ENCODE data around the gene GLT8D1. TPM values are rescaled to one million over a fixed set of nuclear protein-coding genes. Genes with fewer than 3 reads are reported as not detected.

The GLT8D1 gene, protein sequence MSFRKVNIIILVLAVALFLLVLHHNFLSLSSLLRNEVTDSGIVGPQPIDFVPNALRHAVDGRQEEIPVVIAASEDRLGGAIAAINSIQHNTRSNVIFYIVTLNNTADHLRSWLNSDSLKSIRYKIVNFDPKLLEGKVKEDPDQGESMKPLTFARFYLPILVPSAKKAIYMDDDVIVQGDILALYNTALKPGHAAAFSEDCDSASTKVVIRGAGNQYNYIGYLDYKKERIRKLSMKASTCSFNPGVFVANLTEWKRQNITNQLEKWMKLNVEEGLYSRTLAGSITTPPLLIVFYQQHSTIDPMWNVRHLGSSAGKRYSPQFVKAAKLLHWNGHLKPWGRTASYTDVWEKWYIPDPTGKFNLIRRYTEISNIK
- total RNA-seq: 10 to 100 TPM; 27.4 to 41.9 (median 35.9) TPM

DNA sequence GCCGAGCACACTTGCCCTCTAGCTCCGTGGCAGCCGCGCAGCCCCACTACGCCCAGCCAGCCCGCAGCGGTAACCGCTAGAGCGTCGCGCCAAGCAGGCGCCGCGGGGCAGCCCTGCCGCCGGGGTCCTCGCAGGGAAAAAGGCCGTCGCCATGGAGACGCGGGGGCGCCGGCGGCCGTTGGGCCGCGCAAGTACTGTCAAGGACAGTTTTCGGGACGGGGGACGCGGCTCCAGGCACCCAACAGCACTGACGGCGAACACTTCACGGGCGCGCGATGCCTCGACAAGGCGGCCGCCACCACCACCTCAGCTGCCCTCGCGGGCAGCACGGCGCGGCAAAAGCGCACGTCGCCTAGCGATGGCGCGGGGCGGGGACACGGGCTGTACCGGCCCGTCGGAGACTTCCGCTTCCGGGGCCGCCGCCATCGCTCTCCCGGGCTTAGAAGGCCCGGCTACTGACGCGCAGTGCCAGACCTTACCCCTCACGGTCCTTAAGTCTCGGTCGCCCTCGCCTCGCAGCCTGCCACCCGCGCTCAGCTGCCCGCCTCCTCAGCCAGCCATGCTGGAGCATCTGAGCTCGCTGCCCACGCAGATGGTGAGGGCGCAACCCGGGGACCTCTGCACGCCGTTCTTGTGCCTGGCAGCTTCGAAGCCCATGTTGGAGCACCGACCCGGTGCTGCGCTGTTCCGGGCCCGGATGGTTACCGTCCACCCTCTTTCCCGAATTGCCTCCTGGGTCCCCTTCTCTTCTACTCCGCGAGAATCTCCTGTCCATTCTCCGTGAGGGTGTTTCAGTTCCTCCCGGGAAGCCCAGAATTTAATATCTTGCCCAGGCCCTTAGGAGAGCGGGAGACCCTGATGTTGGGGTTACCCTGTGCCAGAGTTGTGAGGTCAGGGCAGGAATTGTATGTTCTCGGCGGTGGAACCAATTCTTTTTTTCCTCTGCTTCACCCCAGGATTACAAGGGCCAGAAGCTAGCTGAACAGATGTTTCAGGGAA is at the start of gene GLT8D1, which contains the start of gene SPCS1:
Gene GLT8D1 (minus strand): TSS at position 104 of the 999 bp plus-strand sequence. CDS start 5,331 bp downstream, outside the sequence.
Gene SPCS1 (plus strand): TSS at position 419 of the 999 bp plus-strand sequence. CDS start 141 bp downstream, at position 560.
- WGBS, 2 donors: 0% methylated on average over 37 to 45 of the region's 94 CpGs
- peak in 1 of 2 donors; percentile 51 for TF ChIP-seq POLR2A (IDR thresholded peaks at IDR 0.05)
- TF ChIP-seq, protein P1, sequence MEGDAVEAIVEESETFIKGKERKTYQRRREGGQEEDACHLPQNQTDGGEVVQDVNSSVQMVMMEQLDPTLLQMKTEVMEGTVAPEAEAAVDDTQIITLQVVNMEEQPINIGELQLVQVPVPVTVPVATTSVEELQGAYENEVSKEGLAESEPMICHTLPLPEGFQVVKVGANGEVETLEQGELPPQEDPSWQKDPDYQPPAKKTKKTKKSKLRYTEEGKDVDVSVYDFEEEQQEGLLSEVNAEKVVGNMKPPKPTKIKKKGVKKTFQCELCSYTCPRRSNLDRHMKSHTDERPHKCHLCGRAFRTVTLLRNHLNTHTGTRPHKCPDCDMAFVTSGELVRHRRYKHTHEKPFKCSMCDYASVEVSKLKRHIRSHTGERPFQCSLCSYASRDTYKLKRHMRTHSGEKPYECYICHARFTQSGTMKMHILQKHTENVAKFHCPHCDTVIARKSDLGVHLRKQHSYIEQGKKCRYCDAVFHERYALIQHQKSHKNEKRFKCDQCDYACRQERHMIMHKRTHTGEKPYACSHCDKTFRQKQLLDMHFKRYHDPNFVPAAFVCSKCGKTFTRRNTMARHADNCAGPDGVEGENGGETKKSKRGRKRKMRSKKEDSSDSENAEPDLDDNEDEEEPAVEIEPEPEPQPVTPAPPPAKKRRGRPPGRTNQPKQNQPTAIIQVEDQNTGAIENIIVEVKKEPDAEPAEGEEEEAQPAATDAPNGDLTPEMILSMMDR (IDR thresholded peaks at IDR 0.05): no peak
- DNase-seq (ENCODE audit: low spot score in 2 of 2): peak; percentile 70 to 96
- peak within 1 kb of the TSS; percentile 63 for H3K4me3 ChIP-seq (ENCODE audit: low read depth, poor library complexity, severe bottlenecking)
- intact Hi-C loops (cut with DNase I; ENCODE audit: low total_unique reads): no loop called here

DNA sequence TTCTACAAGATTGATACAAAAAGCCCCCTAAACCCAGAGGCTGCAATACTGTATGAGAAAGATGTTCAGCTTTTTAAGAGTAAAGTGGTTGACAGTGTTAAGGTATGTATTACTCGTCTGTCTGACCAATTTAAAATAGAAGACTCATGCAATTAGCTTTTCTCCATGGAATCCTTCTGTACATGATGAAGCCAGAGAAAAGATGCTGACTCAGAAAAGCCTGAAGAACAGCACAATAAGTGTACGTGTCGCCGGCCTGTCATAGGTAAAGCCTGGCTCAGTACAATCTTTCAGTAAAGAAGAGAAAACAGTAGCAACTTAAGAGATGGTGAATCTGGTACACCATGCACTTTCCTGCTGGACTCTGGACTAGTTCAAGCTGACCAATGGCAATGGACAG is 48.8 kb upstream of the GLT8D1 start:
- intact Hi-C loops (cut with DNase I; ENCODE audit: low total_unique reads): no loop called here
- TF ChIP-seq, protein P1 (IDR thresholded peaks at IDR 0.05): no peak
- H3K4me3 ChIP-seq (ENCODE audit: low read depth, poor library complexity, severe bottlenecking): no peak overlapping the region
- WGBS, 2 donors: 94% methylated on average over 4 of the region's 4 CpGs
- DNase-seq (ENCODE audit: low spot score in 2 of 2): no peak

DNA sequence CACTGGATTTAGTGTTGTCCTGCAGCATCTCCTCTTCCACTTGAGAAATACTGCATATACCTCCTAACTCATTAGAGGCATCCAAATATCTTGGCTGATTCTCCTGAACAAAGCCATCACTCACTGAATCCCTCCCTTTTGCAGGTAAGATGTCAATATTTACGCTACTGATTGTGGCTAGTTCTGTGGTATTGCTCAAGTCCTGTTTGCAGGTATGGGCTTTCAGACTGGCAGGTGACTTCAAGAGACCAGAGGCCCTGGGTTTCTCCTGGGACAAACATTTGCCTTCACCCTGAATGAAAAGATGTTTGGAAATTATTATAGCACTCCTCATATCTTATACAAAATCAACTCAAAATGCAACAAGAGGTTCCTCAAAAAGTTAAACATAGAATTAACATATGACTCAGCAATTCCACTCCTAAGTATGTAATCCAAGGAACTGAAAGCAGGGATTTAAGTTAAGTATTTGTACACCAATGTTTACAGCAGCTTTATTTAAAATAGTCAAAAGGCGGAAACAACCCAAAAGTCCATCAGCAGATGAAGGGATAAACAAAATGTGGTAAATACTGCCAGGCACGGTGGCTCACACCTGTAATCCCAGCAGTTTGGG is 46.6 kb upstream of the GLT8D1 start:
- WGBS, 2 donors: 83 to 86% methylated on average over 3 of the region's 3 CpGs
- intact Hi-C loops (cut with DNase I; ENCODE audit: low total_unique reads): no loop called here
- DNase-seq (ENCODE audit: low spot score in 2 of 2): no peak
- no peak for TF ChIP-seq POLR2A (IDR thresholded peaks at IDR 0.05)
- TF ChIP-seq, protein P1 (IDR thresholded peaks at IDR 0.05): no peak
- H3K4me3 ChIP-seq (ENCODE audit: low read depth, poor library complexity, severe bottlenecking): no peak overlapping the region

DNA sequence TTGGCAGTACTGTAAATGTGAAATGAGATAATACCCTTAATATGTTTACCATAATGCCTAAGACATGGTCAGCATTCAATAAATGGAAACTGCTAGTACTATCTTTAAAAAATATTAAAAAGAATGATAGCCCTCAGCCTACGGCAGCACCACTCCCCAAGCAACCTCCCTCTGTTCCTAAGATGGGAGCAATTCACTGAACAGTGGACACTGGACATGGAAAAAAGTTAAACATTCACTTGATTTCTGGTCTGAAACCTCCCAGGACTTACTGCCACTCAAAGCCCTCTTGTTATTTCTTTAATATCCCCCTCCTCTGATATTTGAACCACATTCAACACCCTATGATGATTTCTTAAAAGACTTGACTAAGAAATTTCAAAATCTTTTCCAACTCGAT is 38.1 kb upstream of the GLT8D1 start:
- no peak overlapping the region for H3K4me3 ChIP-seq (ENCODE audit: low read depth, poor library complexity, severe bottlenecking)
- WGBS, 2 donors: 84 to 89% methylated on average over 2 of the region's 2 CpGs
- DNase-seq (ENCODE audit: low spot score in 2 of 2): no peak
- no peak for TF ChIP-seq POLR2A (IDR thresholded peaks at IDR 0.05)
- TF ChIP-seq, protein P1 (IDR thresholded peaks at IDR 0.05): no peak
- intact Hi-C loops (cut with DNase I; ENCODE audit: low total_unique reads): no loop called here

DNA sequence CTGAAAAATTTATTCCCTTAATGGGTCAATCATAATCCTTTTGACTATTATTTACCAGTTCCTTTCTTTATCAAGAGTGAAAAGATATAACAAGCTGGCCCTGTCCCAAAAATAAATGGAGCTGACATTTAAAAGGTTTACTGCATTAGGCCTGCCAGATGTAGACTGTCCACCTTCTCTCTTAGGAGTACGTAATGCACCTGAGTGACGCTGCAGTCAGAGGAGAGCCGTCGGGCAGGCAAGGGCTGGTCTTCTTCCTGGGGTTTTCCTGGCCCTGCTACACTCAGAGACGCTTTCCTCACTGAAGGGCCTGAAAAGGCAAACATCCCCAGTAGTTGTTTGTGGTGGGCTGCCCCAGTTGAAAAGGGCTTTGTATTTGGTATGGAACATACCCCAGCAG is 37.6 kb upstream of the GLT8D1 start:
- no peak for DNase-seq (ENCODE audit: low spot score in 2 of 2)
- WGBS, 2 donors: 92 to 95% methylated on average over 5 of the region's 5 CpGs
- intact Hi-C loops (cut with DNase I; ENCODE audit: low total_unique reads): no loop called here
- H3K4me3 ChIP-seq (ENCODE audit: low read depth, poor library complexity, severe bottlenecking): no peak overlapping the region
- TF ChIP-seq, protein P1 (IDR thresholded peaks at IDR 0.05): no peak
- no peak for TF ChIP-seq POLR2A (IDR thresholded peaks at IDR 0.05)
